ENCODE measurements around the gene REC114. TPM values are rescaled to one million over a fixed set of nuclear protein-coding genes. Genes with fewer than 3 reads are reported as not detected.

The REC114 gene
- total RNA-seq, 1 experiment from 2014 or later, result not detected

DNA sequence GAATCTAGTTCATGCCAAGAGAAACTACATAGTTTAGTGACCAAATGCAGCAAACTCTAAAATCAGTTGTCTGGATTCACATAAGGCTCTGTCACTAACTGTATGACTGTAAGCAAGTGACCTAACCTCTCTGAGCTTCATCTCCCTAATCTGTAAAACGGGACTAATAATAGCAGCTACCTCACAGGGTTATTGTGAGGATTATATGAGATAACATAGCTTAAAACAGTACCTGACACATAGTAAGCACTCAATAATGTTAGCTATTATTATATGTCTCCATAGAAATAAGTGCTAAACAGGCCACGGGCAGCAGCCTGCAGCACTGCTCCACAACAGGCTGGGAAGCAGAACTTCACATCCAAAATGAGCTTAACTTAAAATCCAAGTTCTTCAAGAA is 160.0 kb downstream of the REC114 start:
- no peaks in the 10 kb centered on the region for H3K9me3 Mint-ChIP-seq (ENCODE audit: unreplicated experiment)
- TF ChIP-seq, protein P1, sequence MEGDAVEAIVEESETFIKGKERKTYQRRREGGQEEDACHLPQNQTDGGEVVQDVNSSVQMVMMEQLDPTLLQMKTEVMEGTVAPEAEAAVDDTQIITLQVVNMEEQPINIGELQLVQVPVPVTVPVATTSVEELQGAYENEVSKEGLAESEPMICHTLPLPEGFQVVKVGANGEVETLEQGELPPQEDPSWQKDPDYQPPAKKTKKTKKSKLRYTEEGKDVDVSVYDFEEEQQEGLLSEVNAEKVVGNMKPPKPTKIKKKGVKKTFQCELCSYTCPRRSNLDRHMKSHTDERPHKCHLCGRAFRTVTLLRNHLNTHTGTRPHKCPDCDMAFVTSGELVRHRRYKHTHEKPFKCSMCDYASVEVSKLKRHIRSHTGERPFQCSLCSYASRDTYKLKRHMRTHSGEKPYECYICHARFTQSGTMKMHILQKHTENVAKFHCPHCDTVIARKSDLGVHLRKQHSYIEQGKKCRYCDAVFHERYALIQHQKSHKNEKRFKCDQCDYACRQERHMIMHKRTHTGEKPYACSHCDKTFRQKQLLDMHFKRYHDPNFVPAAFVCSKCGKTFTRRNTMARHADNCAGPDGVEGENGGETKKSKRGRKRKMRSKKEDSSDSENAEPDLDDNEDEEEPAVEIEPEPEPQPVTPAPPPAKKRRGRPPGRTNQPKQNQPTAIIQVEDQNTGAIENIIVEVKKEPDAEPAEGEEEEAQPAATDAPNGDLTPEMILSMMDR (IDR thresholded peaks at IDR 0.05; ENCODE audit: unreplicated experiment), result no peak
- H3K27me3 Mint-ChIP-seq (ENCODE audit: insufficient read depth, unreplicated experiment), result no peaks in the 10 kb centered on the region
- peaks cover 12% of the 10 kb centered on the region for H3K36me3 Mint-ChIP-seq (ENCODE audit: insufficient read depth, unreplicated experiment)
- no peak for DNase-seq (ENCODE audit: unreplicated experiment)
- no peak overlapping the region for H3K27ac Mint-ChIP-seq (ENCODE audit: low read depth, unreplicated experiment)
- no TSS peak for BruUV-seq (replicated peaks)
- no peaks in the 10 kb centered on the region for H3K4me1 Mint-ChIP-seq (ENCODE audit: insufficient read depth, unreplicated experiment)
- ChIA-PET CTCF (interaction anchor here (1.0 to 3.8 kb wide), 2 partner anchors 32 to 82 kb away, joined by 3 to 32 read pairs; partner anchors contain the start of gene NPTN), POLR2A (interaction anchor here (0.6 to 15.9 kb wide), 6 partner anchors 12 to 42 kb away, joined by 3 to 270 read pairs (median 8); partner anchors contain the start of gene NPTN)
- H3K4me3 Mint-ChIP-seq (ENCODE audit: unreplicated experiment), result no peak overlapping the region
- intact Hi-C loops (cut with micrococcal nuclease), result no loop called here

DNA sequence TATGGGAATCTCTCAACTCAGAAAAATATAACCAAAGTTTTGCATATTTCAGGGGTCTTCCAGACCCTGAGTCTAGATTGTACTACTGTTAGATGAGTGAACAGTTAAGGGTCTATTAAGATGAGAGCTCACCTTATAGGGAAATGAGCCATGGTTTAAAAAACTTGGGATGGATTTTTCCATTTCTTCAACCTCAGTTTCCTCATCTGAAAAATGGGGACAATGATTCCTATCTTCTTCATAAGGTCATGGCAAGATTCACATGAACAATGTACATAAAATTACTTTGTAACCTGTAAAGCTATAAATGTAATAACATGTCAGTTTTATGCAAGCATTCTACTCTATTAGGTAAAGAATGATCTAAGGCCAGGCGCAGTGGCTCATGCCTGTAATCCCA is 161.5 kb downstream of the REC114 start:
- ChIA-PET POLR2A (interaction anchor here (1.1 to 15.9 kb wide), 3 partner anchors 13 to 36 kb away, joined by 3 to 270 read pairs (median 17); partner anchors contain the start of gene NPTN), CTCF (interaction anchor here (0.6 to 1.4 kb wide), 4 partner anchors 10 to 95 kb away, joined by 3 to 5 read pairs (median 4); no protein-coding TSS in a partner anchor)
- Mint-ChIP-seq H3K27ac (ENCODE audit: low read depth, unreplicated experiment) (no peak overlapping the region), H3K4me1 (ENCODE audit: insufficient read depth, unreplicated experiment) (peaks cover 7% of the 10 kb centered on the region), H3K9me3 (ENCODE audit: unreplicated experiment) (no peaks in the 10 kb centered on the region), H3K36me3 (ENCODE audit: insufficient read depth, unreplicated experiment) (peaks cover 7% of the 10 kb centered on the region), H3K27me3 (ENCODE audit: insufficient read depth, unreplicated experiment) (no peaks in the 10 kb centered on the region), H3K4me3 (ENCODE audit: unreplicated experiment) (no peak overlapping the region)
- BruUV-seq (replicated peaks), result no TSS peak
- no peak for DNase-seq (ENCODE audit: unreplicated experiment)
- TF ChIP-seq, protein P1 (IDR thresholded peaks at IDR 0.05; ENCODE audit: unreplicated experiment), result no peak
- intact Hi-C loops (cut with micrococcal nuclease), result no loop called here

GRCh38 chr15:73605759-73606436 is 162.9 kb downstream of the REC114 start:
- Mint-ChIP-seq H3K27me3 (ENCODE audit: insufficient read depth, unreplicated experiment) (no peaks in the 10 kb centered on the region), H3K27ac (ENCODE audit: low read depth, unreplicated experiment) (no peak overlapping the region), H3K9me3 (ENCODE audit: unreplicated experiment) (no peaks in the 10 kb centered on the region), H3K36me3 (ENCODE audit: insufficient read depth, unreplicated experiment) (peaks cover 7% of the 10 kb centered on the region), H3K4me3 (ENCODE audit: unreplicated experiment) (no peak overlapping the region), H3K4me1 (ENCODE audit: insufficient read depth, unreplicated experiment) (peaks cover 7% of the 10 kb centered on the region)
- CTCF ChIA-PET, result interaction anchor here (1.3 kb wide), 1 partner anchor 13 kb away, joined by 8 read pairs; no protein-coding TSS in a partner anchor
- TF ChIP-seq, protein P1 (IDR thresholded peaks at IDR 0.05; ENCODE audit: unreplicated experiment), result no peak
- DNase-seq (ENCODE audit: unreplicated experiment), result no peak
- intact Hi-C loops (cut with micrococcal nuclease), result no loop called here
- POLR2A ChIA-PET, result interaction anchor here (1.1 to 15.9 kb wide), 3 partner anchors 9 to 30 kb away, joined by 3 to 270 read pairs (median 3); partner anchors contain the start of gene NPTN
- no TSS peak for BruUV-seq (replicated peaks)

DNA sequence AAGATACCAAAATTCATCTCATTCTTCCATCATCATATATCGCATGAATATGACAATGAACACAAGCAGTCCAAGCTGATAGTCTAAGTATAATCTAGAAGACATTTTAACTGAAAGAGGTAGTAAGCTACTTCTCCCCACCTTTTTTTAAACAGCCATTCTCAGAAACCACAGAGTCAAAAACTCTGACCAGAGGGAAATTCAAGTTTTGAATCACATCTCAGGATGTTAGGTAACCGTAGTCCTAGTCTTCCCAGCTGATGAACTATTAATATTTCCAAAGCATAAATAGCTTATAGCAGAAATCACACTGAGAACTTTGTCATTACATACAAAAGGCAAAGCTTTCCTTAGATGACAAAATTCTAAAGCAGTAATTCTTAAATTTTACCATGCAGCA is 164.4 kb downstream of the REC114 start:
- no peak overlapping the region for H3K4me3 Mint-ChIP-seq (ENCODE audit: unreplicated experiment)
- H3K4me1 Mint-ChIP-seq (ENCODE audit: insufficient read depth, unreplicated experiment), result peaks cover 7% of the 10 kb centered on the region
- no TSS peak for BruUV-seq (replicated peaks)
- H3K27ac Mint-ChIP-seq (ENCODE audit: low read depth, unreplicated experiment), result no peak overlapping the region
- DNase-seq (ENCODE audit: unreplicated experiment), result no peak
- H3K27me3 Mint-ChIP-seq (ENCODE audit: insufficient read depth, unreplicated experiment), result no peaks in the 10 kb centered on the region
- TF ChIP-seq, protein P1 (IDR thresholded peaks at IDR 0.05; ENCODE audit: unreplicated experiment), result no peak
- intact Hi-C loops (cut with micrococcal nuclease), result no loop called here
- no peaks in the 10 kb centered on the region for H3K9me3 Mint-ChIP-seq (ENCODE audit: unreplicated experiment)
- H3K36me3 Mint-ChIP-seq (ENCODE audit: insufficient read depth, unreplicated experiment), result peaks cover 7% of the 10 kb centered on the region
- CTCF ChIA-PET, result interaction anchor here (0.6 to 2.1 kb wide), 6 partner anchors 11 to 344 kb away, joined by 3 to 7 read pairs (median 4); no protein-coding TSS in a partner anchor
- POLR2A ChIA-PET, result interaction anchor here (0.7 to 15.9 kb wide), 6 partner anchors 9 to 37 kb away, joined by 3 to 270 read pairs (median 4); partner anchors contain the start of gene NPTN
